Measurements from ENCODE around the gene MCC. TPM values are rescaled to one million over a fixed set of nuclear protein-coding genes. Genes with fewer than 3 reads are reported as not detected.

The MCC gene
- total RNA-seq, 1 donor from 2014 or later = 2.5 TPM

GRCh38 chr5:113166261-113166660 is 322.0 kb downstream of the MCC start:
- Histone ChIP-seq H3K9me3 (ENCODE audit: low read depth) (no peaks in the 10 kb centered on the region), H3K4me1 (peaks cover 17% of the 10 kb centered on the region), H3F3A (ENCODE audit: low read depth) (peaks cover 7% of the 10 kb centered on the region), H3K36me3 (no peaks in the 10 kb centered on the region), H3K27me3 (no peaks in the 10 kb centered on the region), H3K9ac (no peak overlapping the region), H3K27ac (no peak overlapping the region), H3K4me3 (no peak overlapping the region), H4K20me1 (ENCODE audit: low read depth) (no peaks in the 10 kb centered on the region), H2AFZ (replicated peaks) (no peak overlapping the region), H3K79me2 (ENCODE audit: low read depth) (no peaks in the 10 kb centered on the region), H3K4me2 (no peak overlapping the region)
- H3K27me3 Mint-ChIP-seq (ENCODE audit: insufficient read depth, low read depth) = no peaks in the 10 kb centered on the region
- H3K27ac Mint-ChIP-seq = no peak overlapping the region
- no peak for DNase-seq (ENCODE audit: low spot score)
- peaks cover 10% of the 10 kb centered on the region for H3K4me1 Mint-ChIP-seq
- no peak for TF ChIP-seq EZH2phosphoT487 (IDR thresholded peaks at IDR 0.05)
- TF ChIP-seq CTCF (IDR thresholded peaks at IDR 0.05) = no peak
- TF ChIP-seq EZH2 (IDR thresholded peaks at IDR 0.05) = no peak
- no peaks in the 10 kb centered on the region for H3K9me3 Mint-ChIP-seq
- no peak overlapping the region for H3K4me3 Mint-ChIP-seq
- H3K36me3 Mint-ChIP-seq = no peaks in the 10 kb centered on the region

GRCh38 chr5:113164021-113164420 is 324.2 kb downstream of the MCC start:
- H3K9ac ChIP-seq = no peak overlapping the region
- no peak overlapping the region for H3K27ac ChIP-seq
- peaks cover 17% of the 10 kb centered on the region for H3K4me1 ChIP-seq
- no peak overlapping the region for H3K4me3 ChIP-seq
- H3K9me3 ChIP-seq (ENCODE audit: low read depth) = no peaks in the 10 kb centered on the region
- H3K36me3 ChIP-seq = no peaks in the 10 kb centered on the region
- no peak overlapping the region for H2AFZ ChIP-seq (replicated peaks)
- Mint-ChIP-seq H3K4me1 (peaks cover 10% of the 10 kb centered on the region), H3K4me3 (no peak overlapping the region), H3K27me3 (ENCODE audit: insufficient read depth, low read depth) (no peaks in the 10 kb centered on the region), H3K9me3 (no peaks in the 10 kb centered on the region), H3K27ac (no peak overlapping the region), H3K36me3 (no peaks in the 10 kb centered on the region)
- no peak for TF ChIP-seq CTCF (IDR thresholded peaks at IDR 0.05)
- no peaks in the 10 kb centered on the region for H3K27me3 ChIP-seq
- H4K20me1 ChIP-seq (ENCODE audit: low read depth) = no peaks in the 10 kb centered on the region
- H3K4me2 ChIP-seq = no peak overlapping the region
- no peaks in the 10 kb centered on the region for H3K79me2 ChIP-seq (ENCODE audit: low read depth)
- peaks cover 7% of the 10 kb centered on the region for H3F3A ChIP-seq (ENCODE audit: low read depth)
- DNase-seq (ENCODE audit: low spot score) = no peak

- Mint-ChIP-seq H3K27ac (no peak overlapping the region), H3K27me3 (ENCODE audit: insufficient read depth, low read depth) (no peaks in the 10 kb centered on the region), H3K4me1 (peaks cover 8% of the 10 kb centered on the region), H3K4me3 (no peak overlapping the region), H3K36me3 (no peaks in the 10 kb centered on the region), H3K9me3 (no peaks in the 10 kb centered on the region)
- TF ChIP-seq EZH2phosphoT487 (IDR thresholded peaks at IDR 0.05) (no peak), CTCF (IDR thresholded peaks at IDR 0.05) (no peak), EZH2 (IDR thresholded peaks at IDR 0.05) (no peak)
- Histone ChIP-seq H3K36me3 (no peaks in the 10 kb centered on the region), H3K4me1 (peaks cover 10% of the 10 kb centered on the region), H3K79me2 (ENCODE audit: low read depth) (no peaks in the 10 kb centered on the region), H3K27me3 (no peaks in the 10 kb centered on the region), H3K4me2 (no peak overlapping the region), H3K9ac (no peak overlapping the region), H2AFZ (replicated peaks) (no peak overlapping the region), H3F3A (ENCODE audit: low read depth) (peaks cover 7% of the 10 kb centered on the region), H3K9me3 (ENCODE audit: low read depth) (no peaks in the 10 kb centered on the region), H3K4me3 (no peak overlapping the region), H3K27ac (no peak overlapping the region), H4K20me1 (ENCODE audit: low read depth) (no peaks in the 10 kb centered on the region)
- no peak for DNase-seq (ENCODE audit: low spot score)
Observed at GRCh38 chr5:113163328-113163727, 324.9 kb downstream of the MCC start.

GRCh38 chr5:113162770-113163169 is 325.5 kb downstream of the MCC start:
- no peak overlapping the region for H3K27ac Mint-ChIP-seq

More at GRCh38 chr5:113162770-113163169, 325.5 kb downstream of the MCC start:
- no peaks in the 10 kb centered on the region for H3K79me2 ChIP-seq (ENCODE audit: low read depth)
- Mint-ChIP-seq H3K36me3 (no peaks in the 10 kb centered on the region), H3K27me3 (ENCODE audit: insufficient read depth, low read depth) (no peaks in the 10 kb centered on the region), H3K9me3 (no peaks in the 10 kb centered on the region), H3K4me1 (peaks cover 8% of the 10 kb centered on the region), H3K4me3 (no peak overlapping the region)
- H2AFZ ChIP-seq (replicated peaks) = no peak overlapping the region
- no peak for DNase-seq (ENCODE audit: low spot score)
- no peaks in the 10 kb centered on the region for H3K27me3 ChIP-seq
- H3K4me1 ChIP-seq = peaks cover 10% of the 10 kb centered on the region
- TF ChIP-seq EZH2phosphoT487 (IDR thresholded peaks at IDR 0.05) (no peak), EZH2 (IDR thresholded peaks at IDR 0.05) (no peak), CTCF (IDR thresholded peaks at IDR 0.05) (no peak)
- no peaks in the 10 kb centered on the region for H3K9me3 ChIP-seq (ENCODE audit: low read depth)
- H3K9ac ChIP-seq = no peak overlapping the region
- H3K36me3 ChIP-seq = no peaks in the 10 kb centered on the region
- H3K4me2 ChIP-seq = no peak overlapping the region
- H3F3A ChIP-seq (ENCODE audit: low read depth) = peaks cover 7% of the 10 kb centered on the region
- no peak overlapping the region for H3K27ac ChIP-seq
- no peaks in the 10 kb centered on the region for H4K20me1 ChIP-seq (ENCODE audit: low read depth)
- no peak overlapping the region for H3K4me3 ChIP-seq
